ENCODE measurements around the gene ADCYAP1R1.

DNA sequence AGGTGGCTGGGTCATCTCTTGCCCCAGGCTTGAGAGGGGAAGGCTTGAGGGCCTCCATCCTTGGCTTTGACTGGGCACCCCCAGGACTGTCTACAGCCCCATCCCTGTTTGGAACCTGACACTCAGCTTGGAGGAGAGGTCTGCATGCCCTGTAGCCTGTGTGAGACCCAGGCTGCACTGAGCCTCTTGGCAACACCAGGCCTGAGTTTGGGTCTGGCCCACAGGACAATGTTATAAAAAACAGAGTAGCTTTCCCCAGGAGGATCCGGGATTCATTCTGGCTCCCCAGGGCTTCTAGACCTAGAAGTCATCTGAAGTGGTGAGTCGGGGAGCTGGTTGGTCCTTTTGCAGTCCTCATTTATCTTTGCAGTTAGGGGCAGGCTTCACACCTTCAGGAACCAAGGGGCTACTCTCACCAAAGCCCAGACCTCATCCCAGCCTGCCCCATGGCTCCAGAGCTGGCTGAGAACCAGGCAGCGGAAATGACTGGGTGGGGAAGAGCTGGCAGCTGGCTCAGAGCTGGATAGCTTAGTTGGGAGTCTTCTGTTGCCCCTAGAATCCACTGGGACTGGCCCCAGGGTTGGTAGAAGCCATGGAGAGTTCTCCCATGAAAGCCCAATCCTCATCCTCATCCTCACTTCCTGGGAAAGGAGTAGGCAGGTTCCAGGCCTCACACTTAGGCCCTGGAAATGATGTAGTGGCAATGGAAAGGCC lies 68.8 kb downstream of the ADCYAP1R1 start:
- TF ChIP-seq POLR2A (IDR thresholded peaks at IDR 0.05) (no peak), EP300 (IDR thresholded peaks at IDR 0.05) (no peak)
- TF ChIP-seq, protein P1, sequence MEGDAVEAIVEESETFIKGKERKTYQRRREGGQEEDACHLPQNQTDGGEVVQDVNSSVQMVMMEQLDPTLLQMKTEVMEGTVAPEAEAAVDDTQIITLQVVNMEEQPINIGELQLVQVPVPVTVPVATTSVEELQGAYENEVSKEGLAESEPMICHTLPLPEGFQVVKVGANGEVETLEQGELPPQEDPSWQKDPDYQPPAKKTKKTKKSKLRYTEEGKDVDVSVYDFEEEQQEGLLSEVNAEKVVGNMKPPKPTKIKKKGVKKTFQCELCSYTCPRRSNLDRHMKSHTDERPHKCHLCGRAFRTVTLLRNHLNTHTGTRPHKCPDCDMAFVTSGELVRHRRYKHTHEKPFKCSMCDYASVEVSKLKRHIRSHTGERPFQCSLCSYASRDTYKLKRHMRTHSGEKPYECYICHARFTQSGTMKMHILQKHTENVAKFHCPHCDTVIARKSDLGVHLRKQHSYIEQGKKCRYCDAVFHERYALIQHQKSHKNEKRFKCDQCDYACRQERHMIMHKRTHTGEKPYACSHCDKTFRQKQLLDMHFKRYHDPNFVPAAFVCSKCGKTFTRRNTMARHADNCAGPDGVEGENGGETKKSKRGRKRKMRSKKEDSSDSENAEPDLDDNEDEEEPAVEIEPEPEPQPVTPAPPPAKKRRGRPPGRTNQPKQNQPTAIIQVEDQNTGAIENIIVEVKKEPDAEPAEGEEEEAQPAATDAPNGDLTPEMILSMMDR (IDR thresholded peaks at IDR 0.05) = no peak

All from tibial nerve (tissue), 4 donors.